SK-N-SH (cell line): ENCODE data around the gene EIF5B. TPM values are rescaled to one million over a fixed set of nuclear protein-coding genes. Genes with fewer than 3 reads are reported as not detected.

Source experiments
- CTCF ChIA-PET: fragments of 300-600, 350-600 bp; formaldehyde crosslinking; extraction: SDS; loops from one replicate; lab custom pipeline; 2021; lab: Yijun Ruan, JAX
- POLR2A ChIA-PET: fragments of 350-600 bp; sonication (Branson Sonifier 250); formaldehyde crosslinking; extraction: SDS; loops from one replicate; lab custom pipeline; 2020; ENCODE audit warnings: antibody characterized with exemption, inconsistent platforms; lab: Yijun Ruan, JAX
- DNase-seq: peaks from one replicate; pipeline ENCODE4 v3.0.0; 2012
- H2AFZ ChIP-seq: fragments of 200-600 bp; sonication (generic); 2 replicates; pipeline ENCODE4 v1.8.1; 2016; ENCODE audit warnings: antibody characterized with exemption, mild to moderate bottlenecking, low read depth
- H3F3A ChIP-seq: fragments of 200-600 bp; sonication (generic); replicated peaks from 2 replicates; pipeline ENCODE3; 2016; ENCODE audit warnings: antibody characterized with exemption, mild to moderate bottlenecking; ENCODE audit not compliant: insufficient read depth
- H3K27ac ChIP-seq, 2 experiments: fragments of 200-500 bp in 1 of 2; fragments of 200-600 bp in 1 of 2; sonication (Bioruptor generic) in 1 of 2; sonication (generic), shearing (Covaris generic) in 1 of 2; 2 replicates each; pipeline versions ENCODE4 v1.5.1 to v1.6.1; 2014 to 2016; ENCODE audit warnings: low read depth in 2 of 2, inconsistent platforms in 1 of 2, low read length in 1 of 2, mild to moderate bottlenecking in 1 of 2, mixed read lengths in 1 of 2
- H3K27me3 ChIP-seq: fragments of 200-600 bp; sonication (generic), shearing (Covaris generic); 2 replicates; pipeline ENCODE4 v1.6.1; 2016; ENCODE audit warnings: mixed run types; ENCODE audit not compliant: insufficient read depth
- H3K36me3 ChIP-seq, 2 experiments: fragments of 200-500 bp in 1 of 2; fragments of 200-600 bp in 1 of 2; sonication (Bioruptor generic) in 1 of 2; sonication (generic) in 1 of 2; replicated peaks in 1 of 2; 2 replicates each; pipeline versions ENCODE3 to v1.5.1; 2014 to 2016; ENCODE audit warnings: low read length in 1 of 2, mild to moderate bottlenecking in 1 of 2; ENCODE audit not compliant: insufficient read depth in 2 of 2, control insufficient read depth in 1 of 2
- H3K4me1 ChIP-seq, 2 experiments: fragments of 200-500 bp in 1 of 2; fragments of 200-600 bp in 1 of 2; sonication (Bioruptor generic) in 1 of 2; sonication (generic), shearing (Covaris generic) in 1 of 2; 2 replicates each; pipeline versions ENCODE4 v1.5.1 to v1.6.1; 2014 to 2016; ENCODE audit warnings: low read depth in 1 of 2, low read length in 1 of 2, mixed run types in 1 of 2; ENCODE audit not compliant: insufficient read depth in 2 of 2, control insufficient read depth in 1 of 2
- H3K4me2 ChIP-seq: fragments of 200-600 bp; sonication (generic), shearing (Covaris generic); 2 replicates; pipeline ENCODE4 v1.6.1; 2017; ENCODE audit warnings: mixed run types
- H3K4me3 ChIP-seq, 2 experiments: fragments of 200-500 bp in 1 of 2; fragments of 200-600 bp in 1 of 2; sonication (Bioruptor generic) in 1 of 2; sonication (generic), shearing (Covaris generic) in 1 of 2; 2 replicates each; pipeline versions ENCODE4 v1.5.1 to v1.8.1; 2014 to 2016; ENCODE audit warnings: low read depth in 2 of 2, inconsistent platforms in 1 of 2, low read length in 1 of 2, mild to moderate bottlenecking in 1 of 2, mixed read lengths in 1 of 2, moderate library complexity in 1 of 2
- H3K79me2 ChIP-seq: fragments of 200-600 bp; sonication (generic); 2 replicates; pipeline ENCODE4 v1.8.1; 2017; ENCODE audit warnings: mild to moderate bottlenecking; ENCODE audit not compliant: insufficient read depth
- H3K9ac ChIP-seq: fragments of 200-600 bp; sonication (generic); 2 replicates; pipeline ENCODE4 v1.6.1; 2017; ENCODE audit warnings: mixed run types
- H3K9me2 ChIP-seq: fragments of 200-600 bp; sonication (generic); 2 replicates; pipeline ENCODE4 v1.6.1; 2017; ENCODE audit warnings: mixed run types
- H3K9me3 ChIP-seq: fragments of 200-600 bp; sonication (generic); 2 replicates; pipeline ENCODE4 v1.6.1; 2017; ENCODE audit warnings: mixed run types, mild to moderate bottlenecking, moderate library complexity
- H4K20me1 ChIP-seq: fragments of 200-600 bp; sonication (generic); 2 replicates; pipeline ENCODE4 v1.6.1; 2017; ENCODE audit warnings: mild to moderate bottlenecking, mixed run types; ENCODE audit not compliant: insufficient read depth
- ELF1 ChIP-seq: IDR thresholded peaks from 2 replicates; pipeline ENCODE4 v1.4.0; 2012
- IRF3 ChIP-seq: fragments of 150-350 bp; IDR thresholded peaks from 2 replicates; pipeline ENCODE4 v1.6.1; 2016; ENCODE audit warnings: mild to moderate bottlenecking, low read depth, low read length
- MEF2A ChIP-seq: IDR thresholded peaks from 2 replicates; pipeline ENCODE4 v1.4.0; 2012; ENCODE audit warnings: low read depth, borderline replicate concordance
- MXI1 ChIP-seq: IDR thresholded peaks from 2 replicates; pipeline ENCODE4 v1.6.1; 2012; ENCODE audit warnings: mild to moderate bottlenecking, low read depth, low read length, improper control_type of control experiment
- NRF1 ChIP-seq: IDR thresholded peaks from 2 replicates; pipeline ENCODE4 v1.6.1; 2012; ENCODE audit warnings: low read depth, mild to moderate bottlenecking, low read length
- PBX3 ChIP-seq: IDR thresholded peaks from 2 replicates; pipeline ENCODE4; 2012
- RAD21 ChIP-seq: IDR thresholded peaks from 2 replicates; pipeline ENCODE4 v1.6.1; 2012; ENCODE audit warnings: mild to moderate bottlenecking, low read length
- RCOR1 ChIP-seq: fragments of 150-350 bp; IDR thresholded peaks from 2 replicates; pipeline ENCODE4 v1.6.1; 2017; ENCODE audit warnings: antibody characterized with exemption, low read length
- REST ChIP-seq: IDR thresholded peaks from 2 replicates; pipeline ENCODE4 v1.6.1; 2012; ENCODE audit warnings: mild to moderate bottlenecking, low read depth, low read length, moderate library complexity
- RFX5 ChIP-seq: IDR thresholded peaks from 2 replicates; pipeline ENCODE4 v1.6.1; 2012; ENCODE audit warnings: mild to moderate bottlenecking, improper control_type of control experiment, low read length
- RXRA ChIP-seq: IDR thresholded peaks from 2 replicates; pipeline ENCODE4 v1.4.0; 2012; ENCODE audit warnings: low read depth, mild to moderate bottlenecking, borderline replicate concordance
- SMC3 ChIP-seq: IDR thresholded peaks from 2 replicates; pipeline ENCODE4 v1.6.1; 2012; ENCODE audit warnings: low read depth, low read length, improper control_type of control experiment
- TAF1 ChIP-seq: IDR thresholded peaks from 2 replicates; pipeline ENCODE4 v1.6.1; 2012; ENCODE audit warnings: low read depth, mild to moderate bottlenecking, low read length, moderate library complexity, borderline replicate concordance
- TEAD4 ChIP-seq: IDR thresholded peaks from 2 replicates; pipeline ENCODE4 v1.4.0; 2012; ENCODE audit warnings: mild to moderate bottlenecking, borderline replicate concordance; ENCODE audit not compliant: insufficient read depth
- USF1 ChIP-seq: IDR thresholded peaks from 2 replicates; pipeline ENCODE4 v1.4.0; 2012; ENCODE audit warnings: low read depth, borderline replicate concordance
- YY1 ChIP-seq: IDR thresholded peaks from 2 replicates; pipeline ENCODE4 v1.4.0; 2012; ENCODE audit warnings: low read depth, mild to moderate bottlenecking
- WGBS: methylation state at CpG from one replicate; pipeline ENCODE4 v1.1.6; 2017; ENCODE audit warnings: low lambda C conversion rate; 5-methylcytosine and 5-hydroxymethylcytosine counted together
- polyA plus RNA-seq, 3 experiments: library from polyadenylated mRNA; depleted of rRNA; stranded (reverse); fragments of >200 nt; gene quantifications; 2 replicates each; pipeline ENCODE4 v1.2.3, GENCODE V29; 2012
- TF ChIP-seq, protein P1 (sequence below): IDR thresholded peaks from 2 replicates; pipeline ENCODE4 v1.4.0; 2012; ENCODE audit warnings: low read depth

EIF5B gene
- polyA plus RNA-seq, 1 of the 3 experiments (the other 2 are of a cell fraction): 9.8 TPM

- Histone ChIP-seq H3K27ac (no peak overlapping the region), H3K79me2 (peaks cover 3% of the 10 kb centered on the region; the same call in 1 of the 2 replicates), H3K4me1 (no peaks in the 10 kb centered on the region), H3F3A (no peaks in the 10 kb centered on the region), H4K20me1 (no peaks in the 10 kb centered on the region), H3K27me3 (no peaks in the 10 kb centered on the region), H3K4me2 (no peak overlapping the region), H3K36me3 (peaks cover 59 to 80% of the 10 kb centered on the region in 2 experiments), H3K4me3 (no peak overlapping the region), H2AFZ (no peak overlapping the region), H3K9ac (no peak overlapping the region), H3K9me3 (no peaks in the 10 kb centered on the region), H3K9me2 (no peaks in the 10 kb centered on the region)
- POLR2A ChIA-PET: no interaction called here
- CTCF ChIA-PET: no interaction called here
- no peak for DNase-seq
- WGBS: 100% methylated on average over 1 of the region's 1 CpG
- TF ChIP-seq ELF1 (no peak), REST (no peak), TEAD4 (no peak), YY1 (no peak), MEF2A (no peak), IRF3 (no peak), RXRA (no peak), RAD21 (no peak), TAF1 (no peak), PBX3 (no peak), SMC3 (no peak), RFX5 (no peak), NRF1 (no peak), RCOR1 (no peak), USF1 (no peak), MXI1 (no peak)
- TF ChIP-seq, protein P1, sequence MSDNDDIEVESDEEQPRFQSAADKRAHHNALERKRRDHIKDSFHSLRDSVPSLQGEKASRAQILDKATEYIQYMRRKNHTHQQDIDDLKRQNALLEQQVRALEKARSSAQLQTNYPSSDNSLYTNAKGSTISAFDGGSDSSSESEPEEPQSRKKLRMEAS: no peak
These were observed 77.4 kb downstream of the EIF5B start for GRCh38 chr2:99414566-99414965.
